ENCODE results near the gene PPP6R2. TPM values are rescaled to one million over a fixed set of nuclear protein-coding genes. Genes with fewer than 3 reads are reported as not detected.

PPP6R2 gene
- total and polyA plus RNA-seq, 2 donors (not counting 3 experiments of a cell fraction or from before 2014, with no cell fraction given), result 38.6 to 54.6 TPM

- ChIA-PET CTCF (interaction anchor here (0.7 to 1.2 kb wide), 2 partner anchors 11 to 77 kb away, joined by 3 read pairs; no protein-coding TSS in a partner anchor), POLR2A (no interaction called here)
- Histone ChIP-seq H3K27me3 (ENCODE audit: control insufficient read depth in 2 of 2, insufficient read depth in 2 of 2, low read length in 2 of 2) (peaks cover 0 to 6% of the 10 kb centered on the region in 2 experiments), H3K9me3 (replicated peaks; ENCODE audit: control insufficient read depth, insufficient read depth, low read length) (no peaks in the 10 kb centered on the region), H3K79me2 (ENCODE audit: control insufficient read depth, insufficient read depth, low read length) (no peaks in the 10 kb centered on the region), H3K4me2 (ENCODE audit: insufficient read depth, low read length) (no peak within 1 kb of the TSS), H3K36me3 (ENCODE audit: control insufficient read depth in 2 of 2, extremely low read depth in 1 of 2, insufficient read depth in 2 of 2, low read length in 2 of 2) (no peaks in the 10 kb centered on the region), H3K4me3 (replicated peaks in 1 of 3; ENCODE audit: insufficient read depth in 1 of 3, low read depth in 1 of 3, low read length in 3 of 3) (no peak within 1 kb of the TSS), H3K27ac (ENCODE audit: insufficient read depth, low read depth, low read length) (no peak within 1 kb of the TSS), H3K4me1 (ENCODE audit: control insufficient read depth, extremely low read depth, insufficient read depth, low read length) (no peaks in the 10 kb centered on the region), H3K9ac (replicated peaks; ENCODE audit: extremely low read depth, insufficient read depth, low read length) (no peak within 1 kb of the TSS), H3K9me1 (replicated peaks; ENCODE audit: control insufficient read depth, extremely low read depth, insufficient read depth, low read length) (no peaks in the 10 kb centered on the region), H2AFZ (ENCODE audit: low read depth, low read length) (no peak within 1 kb of the TSS), H4K20me1 (replicated peaks; ENCODE audit: control insufficient read depth, extremely low read depth, insufficient read depth, low read length) (no peaks in the 10 kb centered on the region)
- intact Hi-C loops (cut with micrococcal nuclease), result no loop called here
- no peak for TF ChIP-seq CTCF (IDR thresholded peaks at IDR 0.05; ENCODE audit: extremely low read depth in 1 of 2, insufficient read depth in 1 of 2, low read depth in 1 of 2, low read length in 2 of 2)
- TF ChIP-seq JUN (IDR thresholded peaks at IDR 0.05; ENCODE audit: borderline replicate concordance, insufficient read depth, insufficient read length, low read depth), result no peak
- no peak for TF ChIP-seq GATA2 (IDR thresholded peaks at IDR 0.05; ENCODE audit: insufficient read depth, insufficient read length, low read depth, low read length)
- TF ChIP-seq EZH2 (IDR thresholded peaks at IDR 0.05; ENCODE audit: borderline replicate concordance, low read depth, low read length, severe bottlenecking), result no peak
- TF ChIP-seq MAX (IDR thresholded peaks at IDR 0.05; ENCODE audit: insufficient read depth, insufficient read length), result no peak
- TF ChIP-seq POLR2A (IDR thresholded peaks at IDR 0.05; ENCODE audit: low read depth, low read length), result no peak
- dilution Hi-C loops (cut with MboI; ENCODE audit: extremely low pct_ligation_motif_present, low sequenced_read_pairs), result no loop called here
- BruUV-seq (replicated peaks), result no TSS peak
- no peak for FAIRE-seq
- DNase-seq (ENCODE audit: low read depth, low spot score), result no peak
Observed at GRCh38 chr22:50486561-50487289, 143.6 kb downstream of the PPP6R2 start, which contains the start of gene MIOX. Gene MIOX (plus strand): TSS chr22:50486859. CDS start chr22:50486898, 39 bp downstream.
